GM19372 (cell line): ENCODE data around the gene KIF4A.
"Not testable (repeated sequence)": the region's sequence is repeated elsewhere in the genome, so short reads cannot be mapped to it uniquely, and the experiment has no call there.

Experiments used
- ATAC-seq: cut with Tn5 transposase; IDR thresholded peaks from one replicate; pipeline ENCODE4 v1.9.1; 2021; ENCODE audit warnings: mild to moderate bottlenecking, low read depth, moderate library complexity; ENCODE audit not compliant: unreplicated experiment

KIF4A gene

DNA sequence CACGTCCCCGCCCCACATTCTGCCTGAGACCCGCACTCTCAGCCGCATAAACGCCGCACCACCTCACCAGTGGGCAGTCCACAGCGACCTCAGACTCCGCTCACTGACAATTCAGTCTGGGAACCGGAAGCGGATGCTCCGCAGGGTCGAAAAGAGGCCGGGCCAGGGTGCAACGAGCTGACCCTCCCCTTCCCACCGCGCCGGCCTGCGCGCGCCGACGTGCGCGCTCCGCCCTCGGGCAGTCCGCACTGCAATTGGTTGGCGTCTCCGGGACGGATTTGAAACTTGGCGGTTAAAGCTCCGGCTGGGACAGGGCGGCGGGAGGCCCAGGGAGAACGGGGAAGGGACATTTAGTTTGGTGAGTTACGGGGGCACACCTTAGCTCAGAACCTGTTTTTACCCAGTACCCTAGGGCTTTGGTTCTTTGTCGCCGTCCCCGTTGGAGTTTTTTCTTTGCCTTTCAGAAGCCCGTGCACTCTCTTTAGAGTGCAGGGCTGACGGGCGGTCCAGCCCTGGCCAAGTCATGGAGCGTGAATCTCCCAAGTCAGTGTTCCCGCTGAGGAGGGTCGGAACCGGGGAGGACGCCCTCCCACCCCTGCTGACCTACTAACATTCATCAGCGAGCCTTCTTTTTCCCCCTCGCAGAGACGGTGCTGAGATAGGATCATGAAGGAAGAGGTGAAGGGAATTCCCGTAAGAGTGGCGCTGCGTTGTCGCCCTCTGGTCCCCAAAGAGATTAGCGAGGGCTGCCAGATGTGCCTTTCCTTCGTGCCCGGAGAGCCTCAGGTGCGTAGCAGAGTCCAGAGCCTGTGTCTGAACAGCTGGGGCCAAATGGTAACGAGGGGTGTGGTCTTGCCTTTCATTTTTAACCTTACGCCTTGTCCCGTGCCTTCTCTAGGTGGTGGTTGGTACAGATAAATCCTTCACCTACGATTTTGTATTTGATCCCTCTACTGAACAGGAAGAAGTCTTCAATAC, at the start of gene KIF4A, which contains the start of gene PDZD11:
Gene KIF4A (plus strand): TSS at position 312 of the 978 bp plus-strand sequence. CDS start 355 bp downstream, at position 667.
Gene PDZD11 (minus strand): TSS at position 135 of the 978 bp plus-strand sequence. CDS start 586 bp downstream, outside the sequence.
- ATAC-seq: peak; percentile 97

- no peak for ATAC-seq
Observed at GRCh38 chrX:70240751-70241150, 49.2 kb upstream of the KIF4A start.

- ATAC-seq: no peak
Observed at GRCh38 chrX:70241501-70241900, 48.4 kb upstream of the KIF4A start.

GRCh38 chrX:70243601-70244000, 46.3 kb upstream of the KIF4A start:
- ATAC-seq: not testable (repeated sequence)

DNA sequence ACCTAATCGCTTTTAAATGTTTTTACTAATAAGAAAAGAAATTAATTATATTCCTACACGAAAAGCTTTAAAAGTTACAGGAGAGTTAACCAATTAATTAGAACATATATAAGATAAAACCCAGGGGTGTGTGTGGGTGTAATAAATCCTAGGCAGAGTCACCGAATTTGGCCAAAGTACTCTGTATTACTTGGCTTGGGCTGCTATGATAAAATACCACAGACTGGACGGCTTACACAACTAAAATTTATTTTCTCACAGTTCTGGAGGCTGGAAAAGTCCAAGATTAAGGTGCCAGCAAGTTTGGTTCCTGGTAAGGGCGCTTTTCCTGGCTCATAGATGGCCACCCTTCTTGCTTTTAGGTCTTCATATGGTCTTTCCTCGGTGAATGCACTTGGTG, 45.0 kb upstream of the KIF4A start:
- no peak for ATAC-seq

- ATAC-seq: no peak
Observed at GRCh38 chrX:70247252-70247651, 42.7 kb upstream of the KIF4A start.

DNA sequence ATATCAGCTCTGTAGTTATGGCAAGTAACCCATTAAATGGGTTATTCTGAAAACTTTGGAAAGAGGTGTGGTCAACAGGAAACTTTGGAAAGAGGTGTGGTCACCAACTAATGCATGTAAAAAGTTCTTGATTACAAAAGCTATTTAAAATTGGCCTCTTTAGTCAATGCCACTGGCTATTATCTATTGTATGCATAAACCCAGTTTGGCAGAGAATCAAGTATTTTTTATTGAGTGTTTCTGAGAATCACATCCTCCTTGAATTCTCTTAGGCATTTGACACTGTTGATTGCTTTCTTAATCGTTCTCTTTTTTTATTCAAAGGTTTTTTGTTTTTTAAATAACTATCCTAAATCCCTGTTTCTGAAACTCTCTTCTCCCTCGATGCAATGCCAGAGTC, 37.4 kb upstream of the KIF4A start:
- no peak for ATAC-seq

- ATAC-seq: no peak
Observed at GRCh38 chrX:70253377-70254062, 36.4 kb upstream of the KIF4A start.

- ATAC-seq: no peak
Observed at GRCh38 chrX:70254063-70254400, 35.9 kb upstream of the KIF4A start.

- ATAC-seq: no peak
Observed at GRCh38 chrX:70254909-70255308, 35.0 kb upstream of the KIF4A start.

DNA sequence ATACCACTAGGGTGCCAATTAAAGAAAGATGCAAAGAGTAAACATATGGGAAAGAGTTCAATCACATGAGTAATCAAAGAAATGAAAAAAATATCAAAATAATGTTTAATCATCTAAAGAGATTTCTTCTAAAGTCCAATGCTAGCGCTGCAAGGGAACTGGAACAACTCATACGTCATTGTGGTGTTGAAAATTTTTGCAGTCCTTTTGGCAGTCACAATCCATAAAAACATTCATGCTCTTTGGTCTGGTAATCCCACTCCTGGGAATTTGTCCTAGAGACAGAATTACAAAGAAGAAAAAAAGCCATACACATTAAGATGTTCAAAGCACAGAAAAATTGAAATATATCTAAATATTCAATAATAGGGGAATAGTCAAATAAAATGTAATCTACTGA, 34.5 kb upstream of the KIF4A start:
- ATAC-seq: no peak

- ATAC-seq: no peak
Observed at GRCh38 chrX:70257423-70258288, 32.2 kb upstream of the KIF4A start.

DNA sequence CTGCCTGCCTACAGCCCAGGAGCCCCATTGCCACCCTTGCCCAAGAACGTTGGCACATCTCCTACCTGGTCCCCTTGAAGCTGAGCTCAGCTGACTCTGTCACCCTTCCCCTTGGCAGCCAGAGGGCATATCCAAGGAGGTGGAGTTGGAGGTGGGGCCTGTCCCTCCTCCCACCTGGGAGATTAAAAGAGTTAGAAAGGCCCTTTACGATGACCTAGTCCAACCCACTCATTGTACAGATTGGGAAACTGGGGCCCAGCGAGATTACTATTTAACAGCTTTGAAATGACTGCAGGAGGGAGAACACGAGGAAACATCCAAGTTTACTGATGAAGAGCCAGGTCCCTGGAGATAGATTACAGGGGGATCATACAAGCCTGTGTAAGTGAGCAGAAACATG, 29.8 kb upstream of the KIF4A start, which contains the start of gene P2RY4:
Gene P2RY4 (minus strand): TSS at position 101 of the 400 bp plus-strand sequence. CDS start 580 bp downstream, outside the sequence.
- ATAC-seq: no peak

GRCh38 chrX:70262952-70263567, 26.8 kb upstream of the KIF4A start:
- no peak for ATAC-seq

DNA sequence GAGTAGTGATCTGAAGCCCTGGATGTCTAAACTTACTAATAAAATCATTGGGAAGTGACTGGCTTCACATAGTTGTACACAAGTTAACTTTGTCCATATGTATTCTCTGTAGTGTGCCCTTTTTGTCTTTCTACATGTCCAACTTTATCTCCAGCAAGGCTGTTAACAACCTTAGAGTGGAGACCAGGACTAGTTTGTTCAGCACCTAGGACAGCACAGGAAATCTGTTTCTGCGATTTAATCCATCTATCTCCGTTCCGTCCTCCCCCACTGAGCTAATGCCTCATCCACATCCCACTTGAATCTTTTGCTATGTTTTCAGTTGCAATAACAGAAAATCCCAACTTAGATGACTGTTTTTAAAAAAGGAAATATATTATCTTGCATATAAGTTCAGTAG, 25.1 kb upstream of the KIF4A start:
- ATAC-seq: no peak

DNA sequence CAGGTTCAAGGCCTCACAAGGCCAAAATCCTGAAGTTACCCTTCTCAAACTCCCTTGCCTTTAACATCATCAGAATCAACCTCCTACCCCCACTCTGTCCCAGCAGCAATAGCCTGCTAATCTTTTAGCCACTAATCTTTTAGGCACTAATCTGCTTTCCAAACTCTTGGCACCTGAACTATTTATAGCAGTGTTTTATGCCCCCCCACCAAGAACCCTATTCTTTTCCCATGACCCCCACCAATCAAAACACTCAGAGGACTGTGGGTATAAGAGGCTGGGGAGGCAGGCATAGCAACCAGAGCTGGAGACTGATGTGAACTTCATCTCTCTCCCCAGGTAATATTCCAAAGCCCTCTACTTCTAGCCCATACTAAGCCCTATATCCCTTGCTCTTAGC, 21.9 kb upstream of the KIF4A start, which contains the start of gene ARR3:
Gene ARR3 (plus strand): TSS at position 301 of the 400 bp plus-strand sequence. CDS start 1,052 bp downstream, outside the sequence.
- no peak for ATAC-seq

GRCh38 chrX:70274029-70274428, 15.9 kb upstream of the KIF4A start:
- not testable (repeated sequence) for ATAC-seq

DNA sequence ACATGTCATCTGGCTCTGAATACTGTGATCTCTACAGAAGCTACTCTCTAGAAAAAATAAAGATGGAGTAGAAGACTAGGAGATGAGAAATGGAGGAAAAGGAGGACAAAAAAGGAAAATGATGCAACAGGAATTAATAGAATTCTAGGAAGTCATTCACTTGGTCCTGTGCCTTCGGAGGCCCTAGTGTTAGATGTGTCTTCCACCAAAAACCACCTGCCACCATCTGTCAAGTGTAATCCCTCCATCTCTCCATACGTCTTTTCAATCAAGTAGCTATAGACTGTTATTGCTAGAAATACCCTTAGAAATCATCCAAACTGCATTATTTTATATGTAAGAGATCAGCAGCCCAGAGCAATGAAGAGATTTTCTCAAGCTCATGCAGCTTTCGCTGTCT, 10.8 kb upstream of the KIF4A start:
- no peak for ATAC-seq

DNA sequence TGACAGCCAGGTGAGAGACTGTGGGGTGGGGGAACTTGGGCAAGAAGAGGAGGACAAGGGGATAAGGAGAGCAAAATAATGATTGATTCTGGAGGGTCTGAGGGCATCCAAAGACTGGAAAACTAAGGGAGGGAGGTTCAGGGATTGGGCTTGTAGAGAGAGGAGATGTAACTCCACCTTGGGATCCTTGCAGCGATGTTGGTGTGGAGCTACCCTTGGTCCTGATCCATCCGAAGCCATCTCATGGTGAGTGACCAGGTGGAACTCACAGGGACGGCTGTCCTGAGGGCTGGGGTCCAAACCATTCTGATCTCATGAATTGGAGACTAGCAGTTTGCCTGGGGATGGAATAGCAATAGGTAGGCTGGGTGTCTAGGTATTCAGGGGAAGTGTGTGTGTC, 9.3 kb upstream of the KIF4A start:
- no peak for ATAC-seq

DNA sequence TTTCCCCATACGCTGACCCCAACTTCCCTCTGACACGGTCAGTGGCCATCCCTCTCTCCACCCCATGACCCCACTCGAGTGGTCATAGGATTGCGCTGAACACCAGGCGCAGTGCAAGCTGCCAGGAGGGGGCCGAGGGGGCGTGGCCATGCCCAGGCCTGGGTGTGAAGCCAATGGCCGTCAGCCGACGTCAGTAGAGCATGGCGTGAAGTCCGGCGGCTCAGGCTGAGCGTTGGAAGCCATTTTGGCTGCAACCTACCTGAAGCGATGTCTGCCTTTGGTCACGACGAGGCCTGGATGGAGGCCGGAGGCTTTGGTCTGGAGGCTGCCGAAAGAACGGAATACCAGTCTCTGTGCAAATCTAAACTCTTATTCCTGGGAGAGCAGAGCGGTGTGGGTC, 8.0 kb upstream of the KIF4A start, which contains the start of gene RAB41:
Gene RAB41 (plus strand): TSS at position 222 of the 400 bp plus-strand sequence. CDS start 46 bp downstream, at position 268.
- no peak for ATAC-seq
